Measurements from ENCODE around the gene CPNE7.

The CPNE7 gene

GRCh38 chr16:89571636-89572035 lies 3.9 kb upstream of the CPNE7 start:
- Histone ChIP-seq H3K36me3 (ENCODE audit: control insufficient read depth, insufficient read depth, low read length) (no peaks in the 10 kb centered on the region), H3K4me3 (replicated peaks; ENCODE audit: low read depth, low read length) (no peak overlapping the region), H3K27me3 (replicated peaks; ENCODE audit: control insufficient read depth, insufficient read depth, low read length) (no peaks in the 10 kb centered on the region)
- TF ChIP-seq CTCF (IDR thresholded peaks at IDR 0.05; ENCODE audit: insufficient read depth, low read length, poor library complexity, severe bottlenecking), result no peak
- no peak for DNase-seq (ENCODE audit: extremely low read depth, insufficient read length)

GRCh38 chr16:89572073-89572484 lies 3.5 kb upstream of the CPNE7 start:
- Histone ChIP-seq H3K36me3 (ENCODE audit: control insufficient read depth, insufficient read depth, low read length) (no peaks in the 10 kb centered on the region), H3K4me3 (replicated peaks; ENCODE audit: low read depth, low read length) (no peak overlapping the region), H3K27me3 (replicated peaks; ENCODE audit: control insufficient read depth, insufficient read depth, low read length) (no peaks in the 10 kb centered on the region)
- DNase-seq (ENCODE audit: extremely low read depth, insufficient read length), result no peak
- TF ChIP-seq CTCF (IDR thresholded peaks at IDR 0.05; ENCODE audit: insufficient read depth, low read length, poor library complexity, severe bottlenecking), result no peak

- Histone ChIP-seq H3K27me3 (replicated peaks; ENCODE audit: control insufficient read depth, insufficient read depth, low read length) (no peaks in the 10 kb centered on the region), H3K36me3 (ENCODE audit: control insufficient read depth, insufficient read depth, low read length) (no peaks in the 10 kb centered on the region)
- no peak for DNase-seq (ENCODE audit: extremely low read depth, insufficient read length)
Measured at GRCh38 chr16:89572485-89573205, 2.9 kb upstream of the CPNE7 start.

GRCh38 chr16:89573826-89574680 lies 1.5 kb upstream of the CPNE7 start:
- DNase-seq (ENCODE audit: extremely low read depth, insufficient read length), result no peak
- Histone ChIP-seq H3K27me3 (replicated peaks; ENCODE audit: control insufficient read depth, insufficient read depth, low read length) (no peaks in the 10 kb centered on the region), H3K4me3 (replicated peaks; ENCODE audit: low read depth, low read length) (peak overlapping the region; percentile 44), H3K36me3 (ENCODE audit: control insufficient read depth, insufficient read depth, low read length) (no peaks in the 10 kb centered on the region; the same call in 1 of the 2 replicates)
- TF ChIP-seq CTCF (IDR thresholded peaks at IDR 0.05; ENCODE audit: insufficient read depth, low read length, poor library complexity, severe bottlenecking), result no peak

More at GRCh38 chr16:89572485-89573205, 2.9 kb upstream of the CPNE7 start:
- H3K4me3 ChIP-seq (replicated peaks; ENCODE audit: low read depth, low read length), result no peak overlapping the region
- TF ChIP-seq CTCF (IDR thresholded peaks at IDR 0.05; ENCODE audit: insufficient read depth, low read length, poor library complexity, severe bottlenecking), result no peak

GRCh38 chr16:89574681-89575246 lies 794 bp upstream of the CPNE7 start:
- peak; percentile 40 for TF ChIP-seq CTCF (IDR thresholded peaks at IDR 0.05; ENCODE audit: insufficient read depth, low read length, poor library complexity, severe bottlenecking)
- H3K36me3 ChIP-seq (ENCODE audit: control insufficient read depth, insufficient read depth, low read length), result no peaks in the 10 kb centered on the region; the same call in 1 of the 2 replicates
- DNase-seq (ENCODE audit: extremely low read depth, insufficient read length), result peak; percentile 80
- peak overlapping the region; percentile 61 for H3K4me3 ChIP-seq (replicated peaks; ENCODE audit: low read depth, low read length)
- no peaks in the 10 kb centered on the region for H3K27me3 ChIP-seq (replicated peaks; ENCODE audit: control insufficient read depth, insufficient read depth, low read length)
